HepG2 (cell line): ENCODE measurements around the gene TNFRSF21. TPM values are rescaled to one million over a fixed set of nuclear protein-coding genes. Genes with fewer than 3 reads are reported as not detected.

ENCODE experiments used
- ATAC-seq: fragments of 200-7000 bp; cut with Tn5 transposase; 3 replicates; pipeline ENCODE4 v1.9.1; 2020; ENCODE audit warnings: mild to moderate bottlenecking, moderate library complexity
- BruUV-seq: library from RNA; stranded (reverse); fragments of 400-500 nt; replicated peaks from 2 replicates; lab custom pipeline; 2021; lab: Mats Ljungman, UMichigan
- CTCF ChIA-PET: fragments of 300-600 bp; formaldehyde crosslinking; extraction: SDS; loops from one replicate; lab custom pipeline; 2021; ENCODE audit warnings: low total read pairs, inconsistent platforms, low intra/inter-chr PET ratio; lab: Yijun Ruan, JAX
- POLR2A ChIA-PET: fragments of 350-600 bp; sonication (Branson Sonifier 250); formaldehyde crosslinking; loops from one replicate; lab custom pipeline; 2020; ENCODE audit warnings: antibody characterized with exemption, inconsistent platforms; lab: Yijun Ruan, JAX
- DNase-seq: peaks from one replicate; pipeline ENCODE4 v3.0.0-alpha.2; 2015; ENCODE audit warnings: low spot score
- FAIRE-seq: peaks from 3 replicates; lab custom pipeline; 2011; peaks lifted over from hg19 to GRCh38; lab: Jason Lieb, UNC
- H2AFZ ChIP-seq: one replicate; pipeline ENCODE4 v1.6.1; 2011; ENCODE audit warnings: low read length, inconsistent platforms
- H3K27ac ChIP-seq: fragments of 300-600 bp; 3 replicates; pipeline ENCODE4 v1.8.0; 2011; ENCODE audit warnings: mixed run types, mild to moderate bottlenecking, mixed read lengths, low read length, inconsistent platforms; ENCODE audit not compliant: insufficient read depth; ENCODE audit errors: extremely low read length
- H3K27me3 ChIP-seq, 2 experiments: fragments of 200-600 bp in 1 of 2; 2 replicates in 1 of 2; 3 replicates in 1 of 2; pipeline versions ENCODE4 v1.6.0 to v1.8.0; 2011; ENCODE audit warnings: low read length in 2 of 2, mild to moderate bottlenecking in 2 of 2, moderate library complexity in 2 of 2, inconsistent platforms in 1 of 2; ENCODE audit not compliant: insufficient read depth in 2 of 2, control insufficient read depth in 1 of 2
- H3K36me3 ChIP-seq, 2 experiments: fragments of 200-600 bp in 1 of 2; replicated peaks in 1 of 2; 2 replicates in 1 of 2; 3 replicates in 1 of 2; pipeline versions ENCODE4 v1.5.1 to v1.8.0; 2011; ENCODE audit warnings: low read length in 2 of 2, inconsistent platforms in 1 of 2; ENCODE audit not compliant: insufficient read depth in 2 of 2, control insufficient read depth in 1 of 2
- H3K4me1 ChIP-seq: 2 replicates; pipeline ENCODE4 v1.5.1; 2012; ENCODE audit warnings: low read length, inconsistent platforms; ENCODE audit not compliant: insufficient read depth
- H3K4me2 ChIP-seq: 2 replicates; pipeline ENCODE4 v1.6.0; 2011; ENCODE audit warnings: low read depth, low read length, inconsistent platforms
- H3K4me3 ChIP-seq, 3 experiments: fragments of 200-600 bp in 1 of 3; sonication (generic), shearing (Covaris generic) in 1 of 3; replicated peaks in 1 of 3; 2 replicates each; pipeline ENCODE4 v1.5.1; 2011 to 2016; ENCODE audit warnings: low read length in 3 of 3, inconsistent platforms in 2 of 3, low read depth in 2 of 3, mild to moderate bottlenecking in 2 of 3, control low read depth in 1 of 3, mixed read lengths in 1 of 3; ENCODE audit not compliant: insufficient read depth in 1 of 3
- H3K79me2 ChIP-seq: one replicate; pipeline ENCODE4 v1.6.1; 2011; ENCODE audit warnings: low read length, inconsistent platforms; ENCODE audit not compliant: insufficient read depth
- H3K9ac ChIP-seq: 2 replicates; pipeline ENCODE4 v1.6.0; 2011; ENCODE audit warnings: mild to moderate bottlenecking, low read depth, low read length, inconsistent platforms; ENCODE audit not compliant: insufficient read depth
- H3K9me3 ChIP-seq: 2 replicates; pipeline ENCODE4 v1.5.1; 2012; ENCODE audit warnings: mild to moderate bottlenecking, low read length
- H4K20me1 ChIP-seq: 2 replicates; pipeline ENCODE4 v1.6.0; 2011; ENCODE audit warnings: inconsistent platforms, mild to moderate bottlenecking, low read length, moderate library complexity; ENCODE audit not compliant: insufficient read depth
- CAMTA2 ChIP-seq: sonication (generic); formaldehyde crosslinking; IDR thresholded peaks from 2 replicates; pipeline ENCODE4 v1.4.0; 2020; ENCODE audit warnings: mild to moderate bottlenecking, missing genetic modification reagents, borderline replicate concordance
- HNF4G ChIP-seq, 2 experiments: sonication (generic) in 1 of 2; formaldehyde crosslinking in 1 of 2; IDR thresholded peaks; 2 replicates each; pipeline versions ENCODE4 v1.4.0 to v1.6.1; 2011 to 2020; ENCODE audit warnings: borderline replicate concordance in 2 of 2, low read depth in 2 of 2, mild to moderate bottlenecking in 2 of 2, low read length in 1 of 2, missing genetic modification reagents in 1 of 2, moderate library complexity in 1 of 2
- NR2F2 ChIP-seq: IDR thresholded peaks from 2 replicates; pipeline ENCODE4 v1.6.1; 2012; ENCODE audit warnings: low read depth, inconsistent platforms, borderline replicate concordance
- RBM22 ChIP-seq: fragments of 200-400 bp; formaldehyde crosslinking; optimal IDR thresholded peaks from 2 replicates; pipeline ENCODE3; 2017; ENCODE audit warnings: mild to moderate bottlenecking, low read length, moderate library complexity
- SIN3B ChIP-seq: fragments of 150-350 bp; IDR thresholded peaks from 2 replicates; pipeline ENCODE4 v1.6.1; 2014; ENCODE audit warnings: low read length
- THAP11 ChIP-seq: IDR thresholded peaks from 2 replicates; pipeline ENCODE4 v1.6.1; 2016; ENCODE audit warnings: missing biosample characterization, missing genetic modification reagents
- ZNF335 ChIP-seq: sonication (generic); formaldehyde crosslinking; IDR thresholded peaks from 2 replicates; pipeline ENCODE4 v1.4.0; 2020; ENCODE audit warnings: missing genetic modification reagents
- ZNF503 ChIP-seq: sonication (generic); formaldehyde crosslinking; IDR thresholded peaks from 2 replicates; pipeline ENCODE4 v1.4.0; 2020; ENCODE audit warnings: missing genetic modification reagents
- ZNF720 ChIP-seq: sonication (generic); formaldehyde crosslinking; IDR thresholded peaks from 2 replicates; pipeline ENCODE4 v1.4.0; 2020; ENCODE audit warnings: missing genetic modification reagents
- ZNF800 ChIP-seq: sonication (generic); formaldehyde crosslinking; IDR thresholded peaks from 2 replicates; pipeline ENCODE4 v1.4.0; 2020; ENCODE audit warnings: missing genetic modification reagents
- WGBS: methylation state at CpG from one replicate; pipeline ENCODE4 v1.1.6; 2017; ENCODE audit warnings: low lambda C conversion rate; 5-methylcytosine and 5-hydroxymethylcytosine counted together
- in situ Hi-C: cut with HindIII; loops from 2 replicates; pipeline ENCODE4 v1.10.0; 2017; ENCODE audit warnings: low pct_unique_long_range_greater_than_20kb; ENCODE audit not compliant: extremely low pct_ligation_motif_present
- intact Hi-C: fragments of 100-400 bp; cut with micrococcal nuclease; formaldehyde crosslinking; loops from one replicate; pipeline ENCODE4 v1.10.0; 2022; ENCODE audit not compliant: unreplicated experiment
- polyA plus RNA-seq, 8 experiments: library from polyadenylated mRNA; depleted of rRNA in 3 of 8; stranded (reverse) in 7 of 8; unstranded in 1 of 8; fragments of >200 nt; fragmentation: Illumina TruSeq in 4 of 8; extraction: Trizol in 4 of 8; gene quantifications; 2 replicates each; pipeline versions ENCODE4 v1.2.1 to v1.2.3, GENCODE V29; 2011 to 2016; ENCODE audit warnings: low read depth in 4 of 8, missing spikeins in 1 of 8, mixed read lengths in 1 of 8; ENCODE audit not compliant: insufficient read depth in 1 of 8
- total RNA-seq, 5 experiments: library from RNA; depleted of rRNA; stranded (reverse); fragments of >200 nt; fragmentation: Illumina TruSeq; extraction: Trizol; gene quantifications; 2 replicates each; pipeline ENCODE4 v1.2.3, GENCODE V29; 2016; ENCODE audit warnings: low read depth in 1 of 5
- TF ChIP-seq, protein P1 (sequence below): sonication (generic); formaldehyde crosslinking; IDR thresholded peaks from 2 replicates; pipeline ENCODE4 v1.4.0; 2020; ENCODE audit warnings: missing genetic modification reagents

TNFRSF21 gene
- total and polyA plus RNA-seq, 2 of the 13 experiments (the other 11 are each of a cell fraction or from before 2014, with no cell fraction given) = 24.8 to 46.3 TPM

DNA sequence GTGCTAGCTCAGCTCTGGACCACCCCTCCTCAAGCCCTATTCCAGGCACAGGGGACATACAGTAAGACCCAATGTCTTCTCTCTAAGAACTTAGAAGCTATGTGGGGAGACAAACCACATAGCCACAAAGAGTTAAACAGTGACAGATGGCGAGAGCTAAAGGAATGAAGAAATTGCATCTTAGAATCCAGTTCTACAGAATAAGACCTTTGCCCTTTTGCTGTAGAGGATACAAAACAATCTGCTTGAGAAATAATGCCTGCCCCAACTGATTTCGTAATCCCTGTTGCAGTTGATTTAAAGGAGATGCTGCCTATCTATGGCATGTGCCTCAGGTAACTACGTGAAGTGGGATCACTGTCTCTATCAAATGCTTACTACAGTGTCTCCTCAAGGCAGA, 31.2 kb downstream of the TNFRSF21 start (continued):
- TF ChIP-seq HNF4G (IDR thresholded peaks at IDR 0.05; ENCODE audit: borderline replicate concordance, low read depth, low read length) = peak; percentile 15; the same call in 1 of the 2 replicates
- no peak for TF ChIP-seq HNF4G (CRISPR knock-in tag; IDR thresholded peaks at IDR 0.05; ENCODE audit: borderline replicate concordance, low read depth)
- peak; percentile 93 for TF ChIP-seq RBM22

DNA sequence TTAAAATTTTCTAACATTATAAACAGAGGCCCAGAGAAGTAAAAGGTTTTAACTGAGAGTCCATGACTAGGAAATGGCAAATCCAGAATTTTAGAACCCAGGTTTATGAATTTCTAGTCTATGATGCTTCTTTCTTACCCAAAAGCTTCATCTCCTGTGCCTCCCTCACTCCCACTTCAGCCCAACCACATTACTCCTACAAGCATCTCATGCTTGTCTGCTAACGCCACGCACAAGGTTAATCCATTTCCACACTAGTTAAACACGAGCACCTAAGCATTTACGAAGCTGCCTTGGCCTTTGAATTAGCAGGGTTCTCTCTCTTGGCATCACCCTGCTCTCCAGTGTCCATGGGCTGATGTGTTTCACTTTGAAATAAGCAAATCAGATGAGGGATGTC, 32.0 kb downstream of the TNFRSF21 start:
- no peak overlapping the region for H3K4me3 ChIP-seq
- no peaks in the 10 kb centered on the region for H3K9me3 ChIP-seq
- no TSS peak for BruUV-seq
- in situ Hi-C loops = no loop called here
- no peak for TF ChIP-seq THAP11 (CRISPR knock-in tag)
- TF ChIP-seq ZNF335 (CRISPR knock-in tag) = no peak
- TF ChIP-seq ZNF800 = no peak
- TF ChIP-seq ZNF720 (CRISPR knock-in tag) = no peak
- TF ChIP-seq, protein P1, sequence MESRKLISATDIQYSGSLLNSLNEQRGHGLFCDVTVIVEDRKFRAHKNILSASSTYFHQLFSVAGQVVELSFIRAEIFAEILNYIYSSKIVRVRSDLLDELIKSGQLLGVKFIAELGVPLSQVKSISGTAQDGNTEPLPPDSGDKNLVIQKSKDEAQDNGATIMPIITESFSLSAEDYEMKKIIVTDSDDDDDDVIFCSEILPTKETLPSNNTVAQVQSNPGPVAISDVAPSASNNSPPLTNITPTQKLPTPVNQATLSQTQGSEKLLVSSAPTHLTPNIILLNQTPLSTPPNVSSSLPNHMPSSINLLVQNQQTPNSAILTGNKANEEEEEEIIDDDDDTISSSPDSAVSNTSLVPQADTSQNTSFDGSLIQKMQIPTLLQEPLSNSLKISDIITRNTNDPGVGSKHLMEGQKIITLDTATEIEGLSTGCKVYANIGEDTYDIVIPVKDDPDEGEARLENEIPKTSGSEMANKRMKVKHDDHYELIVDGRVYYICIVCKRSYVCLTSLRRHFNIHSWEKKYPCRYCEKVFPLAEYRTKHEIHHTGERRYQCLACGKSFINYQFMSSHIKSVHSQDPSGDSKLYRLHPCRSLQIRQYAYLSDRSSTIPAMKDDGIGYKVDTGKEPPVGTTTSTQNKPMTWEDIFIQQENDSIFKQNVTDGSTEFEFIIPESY (CRISPR knock-in tag) = no peak
- TF ChIP-seq CAMTA2 = no peak
- TF ChIP-seq NR2F2 = no peak
- no peak for TF ChIP-seq SIN3B
- TF ChIP-seq ZNF503 (CRISPR knock-in tag) = no peak
- H3K4me1 ChIP-seq = peaks cover 19% of the 10 kb centered on the region
- no peak overlapping the region for H3K9ac ChIP-seq
- DNase-seq (no peak), FAIRE-seq (no peak), ATAC-seq (no peak)
- H3K27ac ChIP-seq = no peak overlapping the region
- H3K36me3 ChIP-seq = peaks cover 27 to 64% of the 10 kb centered on the region in 2 experiments
- H2AFZ ChIP-seq = no peak overlapping the region
- ChIA-PET POLR2A (no interaction called here), CTCF (no interaction called here)
- H4K20me1 ChIP-seq = peaks cover 5% of the 10 kb centered on the region; the same call in 1 of the 2 replicates
- H3K4me2 ChIP-seq = no peak overlapping the region
- intact Hi-C loops = no loop called here
- WGBS = 97% methylated on average over 4 of the region's 4 CpGs
- H3K27me3 ChIP-seq = no peaks in the 10 kb centered on the region
- peaks cover 49% of the 10 kb centered on the region for H3K79me2 ChIP-seq
